Measurements from ENCODE around the gene TENM4. TPM values are rescaled to one million over a fixed set of nuclear protein-coding genes. Genes with fewer than 3 reads are reported as not detected.

Gene TENM4
- polyA plus RNA-seq, 1 of the 3 experiments (the other 2 are of a cell fraction), result 16.7 TPM

DNA sequence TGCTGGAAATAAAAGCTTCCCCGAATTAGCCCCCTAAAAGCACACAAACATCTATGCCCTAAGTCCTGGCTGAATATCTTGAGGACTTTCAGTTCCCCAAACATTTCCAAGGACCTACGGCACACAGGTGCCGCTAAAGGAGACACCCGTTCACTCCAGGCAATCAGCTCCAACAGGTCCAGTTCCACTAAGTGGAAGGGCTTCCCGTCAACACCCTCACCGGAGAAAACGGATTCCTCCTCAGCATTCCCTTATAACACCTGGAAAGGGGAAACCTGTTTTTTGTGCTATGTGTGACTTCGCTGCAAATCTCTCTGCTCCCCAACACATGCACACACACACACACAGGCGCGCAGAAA is 3.9 kb downstream of the TENM4 start:
- Histone ChIP-seq H3K79me2 (ENCODE audit: insufficient read depth) (peaks cover 85% of the 10 kb centered on the region), H3K27me3 (ENCODE audit: insufficient read depth) (no peaks in the 10 kb centered on the region), H3K36me3 (replicated peaks in 1 of 2; ENCODE audit: control insufficient read depth in 1 of 2, insufficient read depth in 2 of 2, low read length in 1 of 2) (no peaks in the 10 kb centered on the region), H4K20me1 (ENCODE audit: insufficient read depth) (no peaks in the 10 kb centered on the region; the same call in 1 of the 2 replicates), H3K9me2 (no peaks in the 10 kb centered on the region), H2AFZ (ENCODE audit: low read depth) (peak overlapping the region; percentile 13; the same call in 1 of the 2 replicates), H3K4me1 (ENCODE audit: control insufficient read depth in 1 of 2, insufficient read depth in 2 of 2, low read depth in 1 of 2, low read length in 1 of 2) (peaks cover 7 to 22% of the 10 kb centered on the region in 2 experiments; a peak in 2 of 4 replicates), H3K27ac (ENCODE audit: low read depth in 2 of 2, low read length in 1 of 2) (peak overlapping the region; percentile 1 to 91; a peak in 3 of 4 replicates), H3K9ac (peak overlapping the region; percentile 86), H3K9me3 (no peaks in the 10 kb centered on the region), H3F3A (replicated peaks; ENCODE audit: insufficient read depth) (peaks cover 15% of the 10 kb centered on the region), H3K4me3 (ENCODE audit: low read depth in 2 of 2, low read length in 1 of 2) (peak overlapping the region; percentile 91 to 92), H3K4me2 (peak overlapping the region; percentile 99)
- DNase-seq, result no peak
- ChIA-PET POLR2A (interaction anchor here (1.1 kb wide), 1 partner anchor 36 kb away, joined by 3 read pairs; no protein-coding TSS in a partner anchor), CTCF (interaction anchor here (1.2 to 2.3 kb wide), 2 partner anchors 36 to 56 kb away, joined by 4 to 8 read pairs; no protein-coding TSS in a partner anchor)
- WGBS (ENCODE audit: low lambda C conversion rate), result 72% methylated on average over 10 of the region's 10 CpGs
- TF ChIP-seq RCOR1 (IDR thresholded peaks at IDR 0.05; ENCODE audit: low read length), result no peak
- no peak for TF ChIP-seq SMC3 (IDR thresholded peaks at IDR 0.05; ENCODE audit: low read depth, low read length)
- TF ChIP-seq, protein P1, sequence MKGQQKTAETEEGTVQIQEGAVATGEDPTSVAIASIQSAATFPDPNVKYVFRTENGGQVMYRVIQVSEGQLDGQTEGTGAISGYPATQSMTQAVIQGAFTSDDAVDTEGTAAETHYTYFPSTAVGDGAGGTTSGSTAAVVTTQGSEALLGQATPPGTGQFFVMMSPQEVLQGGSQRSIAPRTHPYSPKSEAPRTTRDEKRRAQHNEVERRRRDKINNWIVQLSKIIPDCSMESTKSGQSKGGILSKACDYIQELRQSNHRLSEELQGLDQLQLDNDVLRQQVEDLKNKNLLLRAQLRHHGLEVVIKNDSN (IDR thresholded peaks at IDR 0.05; ENCODE audit: borderline replicate concordance, low read depth), result no peak
- no peak for TF ChIP-seq NRF1 (IDR thresholded peaks at IDR 0.05; ENCODE audit: low read depth, low read length)
- no peak for TF ChIP-seq ELF1 (IDR thresholded peaks at IDR 0.05)
- no peak for TF ChIP-seq RAD21 (IDR thresholded peaks at IDR 0.05; ENCODE audit: low read length)

DNA sequence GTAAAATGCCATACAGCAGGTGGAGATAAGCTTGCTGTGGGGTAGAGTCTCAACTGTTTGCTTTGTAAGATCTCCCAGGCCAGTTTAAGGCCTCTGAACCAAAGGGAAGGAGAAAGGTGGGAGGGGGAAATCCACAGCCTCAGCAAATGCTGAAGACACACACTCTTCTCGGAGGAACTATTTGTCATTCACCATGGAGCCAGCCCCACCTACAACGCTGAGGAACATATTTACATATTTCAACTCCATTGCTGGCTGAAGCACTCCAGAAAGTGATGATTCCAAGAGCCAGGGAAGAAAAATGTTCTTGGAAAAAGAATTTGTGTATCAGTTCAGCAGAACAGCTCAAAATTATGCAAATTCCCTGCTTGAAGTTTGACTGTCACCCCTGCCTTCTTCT is 6.5 kb downstream of the TENM4 start:
- Histone ChIP-seq H3K4me3 (ENCODE audit: low read depth in 2 of 2, low read length in 1 of 2) (no peak overlapping the region), H3F3A (replicated peaks; ENCODE audit: insufficient read depth) (peaks cover 23% of the 10 kb centered on the region), H3K4me2 (no peak overlapping the region), H4K20me1 (ENCODE audit: insufficient read depth) (peaks cover 5% of the 10 kb centered on the region; the same call in 1 of the 2 replicates), H3K9me2 (no peaks in the 10 kb centered on the region), H2AFZ (ENCODE audit: low read depth) (no peak overlapping the region), H3K4me1 (ENCODE audit: control insufficient read depth in 1 of 2, insufficient read depth in 2 of 2, low read depth in 1 of 2, low read length in 1 of 2) (peaks cover 4 to 16% of the 10 kb centered on the region in 2 experiments; a peak in 1 of 4 replicates), H3K9ac (no peak overlapping the region), H3K27ac (ENCODE audit: low read depth in 2 of 2, low read length in 1 of 2) (no peak overlapping the region), H3K36me3 (replicated peaks in 1 of 2; ENCODE audit: control insufficient read depth in 1 of 2, insufficient read depth in 2 of 2, low read length in 1 of 2) (no peaks in the 10 kb centered on the region), H3K79me2 (ENCODE audit: insufficient read depth) (peaks cover 87% of the 10 kb centered on the region), H3K9me3 (no peaks in the 10 kb centered on the region), H3K27me3 (ENCODE audit: insufficient read depth) (no peaks in the 10 kb centered on the region)
- 96% methylated on average over 2 of the region's 2 CpGs for WGBS (ENCODE audit: low lambda C conversion rate)
- ChIA-PET CTCF (interaction anchor here (0.6 to 1.4 kb wide), 3 partner anchors 34 to 310 kb away, joined by 3 to 5 read pairs (median 3); no protein-coding TSS in a partner anchor), POLR2A (no interaction called here)
- no peak for TF ChIP-seq RAD21 (IDR thresholded peaks at IDR 0.05; ENCODE audit: low read length)
- no peak for TF ChIP-seq FOXJ3 (CRISPR knock-in tag; IDR thresholded peaks at IDR 0.05)
- no peak for TF ChIP-seq TAF1 (IDR thresholded peaks at IDR 0.05; ENCODE audit: borderline replicate concordance, low read depth, low read length)
- no peak for TF ChIP-seq SIN3A (IDR thresholded peaks at IDR 0.05; ENCODE audit: borderline replicate concordance, low read depth, low read length)
- TF ChIP-seq RCOR1 (IDR thresholded peaks at IDR 0.05; ENCODE audit: low read length), result no peak
- TF ChIP-seq, protein P2, sequence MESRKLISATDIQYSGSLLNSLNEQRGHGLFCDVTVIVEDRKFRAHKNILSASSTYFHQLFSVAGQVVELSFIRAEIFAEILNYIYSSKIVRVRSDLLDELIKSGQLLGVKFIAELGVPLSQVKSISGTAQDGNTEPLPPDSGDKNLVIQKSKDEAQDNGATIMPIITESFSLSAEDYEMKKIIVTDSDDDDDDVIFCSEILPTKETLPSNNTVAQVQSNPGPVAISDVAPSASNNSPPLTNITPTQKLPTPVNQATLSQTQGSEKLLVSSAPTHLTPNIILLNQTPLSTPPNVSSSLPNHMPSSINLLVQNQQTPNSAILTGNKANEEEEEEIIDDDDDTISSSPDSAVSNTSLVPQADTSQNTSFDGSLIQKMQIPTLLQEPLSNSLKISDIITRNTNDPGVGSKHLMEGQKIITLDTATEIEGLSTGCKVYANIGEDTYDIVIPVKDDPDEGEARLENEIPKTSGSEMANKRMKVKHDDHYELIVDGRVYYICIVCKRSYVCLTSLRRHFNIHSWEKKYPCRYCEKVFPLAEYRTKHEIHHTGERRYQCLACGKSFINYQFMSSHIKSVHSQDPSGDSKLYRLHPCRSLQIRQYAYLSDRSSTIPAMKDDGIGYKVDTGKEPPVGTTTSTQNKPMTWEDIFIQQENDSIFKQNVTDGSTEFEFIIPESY (IDR thresholded peaks at IDR 0.05; ENCODE audit: borderline replicate concordance, low read depth), result no peak
- TF ChIP-seq, protein P3, sequence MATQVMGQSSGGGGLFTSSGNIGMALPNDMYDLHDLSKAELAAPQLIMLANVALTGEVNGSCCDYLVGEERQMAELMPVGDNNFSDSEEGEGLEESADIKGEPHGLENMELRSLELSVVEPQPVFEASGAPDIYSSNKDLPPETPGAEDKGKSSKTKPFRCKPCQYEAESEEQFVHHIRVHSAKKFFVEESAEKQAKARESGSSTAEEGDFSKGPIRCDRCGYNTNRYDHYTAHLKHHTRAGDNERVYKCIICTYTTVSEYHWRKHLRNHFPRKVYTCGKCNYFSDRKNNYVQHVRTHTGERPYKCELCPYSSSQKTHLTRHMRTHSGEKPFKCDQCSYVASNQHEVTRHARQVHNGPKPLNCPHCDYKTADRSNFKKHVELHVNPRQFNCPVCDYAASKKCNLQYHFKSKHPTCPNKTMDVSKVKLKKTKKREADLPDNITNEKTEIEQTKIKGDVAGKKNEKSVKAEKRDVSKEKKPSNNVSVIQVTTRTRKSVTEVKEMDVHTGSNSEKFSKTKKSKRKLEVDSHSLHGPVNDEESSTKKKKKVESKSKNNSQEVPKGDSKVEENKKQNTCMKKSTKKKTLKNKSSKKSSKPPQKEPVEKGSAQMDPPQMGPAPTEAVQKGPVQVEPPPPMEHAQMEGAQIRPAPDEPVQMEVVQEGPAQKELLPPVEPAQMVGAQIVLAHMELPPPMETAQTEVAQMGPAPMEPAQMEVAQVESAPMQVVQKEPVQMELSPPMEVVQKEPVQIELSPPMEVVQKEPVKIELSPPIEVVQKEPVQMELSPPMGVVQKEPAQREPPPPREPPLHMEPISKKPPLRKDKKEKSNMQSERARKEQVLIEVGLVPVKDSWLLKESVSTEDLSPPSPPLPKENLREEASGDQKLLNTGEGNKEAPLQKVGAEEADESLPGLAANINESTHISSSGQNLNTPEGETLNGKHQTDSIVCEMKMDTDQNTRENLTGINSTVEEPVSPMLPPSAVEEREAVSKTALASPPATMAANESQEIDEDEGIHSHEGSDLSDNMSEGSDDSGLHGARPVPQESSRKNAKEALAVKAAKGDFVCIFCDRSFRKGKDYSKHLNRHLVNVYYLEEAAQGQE (IDR thresholded peaks at IDR 0.05; ENCODE audit: low read depth, low read length), result no peak
- TF ChIP-seq NFIC (IDR thresholded peaks at IDR 0.05; ENCODE audit: borderline replicate concordance), result no peak
- no peak for TF ChIP-seq SMC3 (IDR thresholded peaks at IDR 0.05; ENCODE audit: low read depth, low read length)
- no peak for TF ChIP-seq JUND (IDR thresholded peaks at IDR 0.05)
- TF ChIP-seq EP300 (IDR thresholded peaks at IDR 0.05; ENCODE audit: borderline replicate concordance in 1 of 2, low read depth in 1 of 2, low read length in 1 of 2), result no peak
- TF ChIP-seq FOXM1 (IDR thresholded peaks at IDR 0.05; ENCODE audit: low read depth), result no peak
- no peak for DNase-seq

Data from SK-N-SH (cell line).